MM.1S (cell line): ENCODE measurements around the gene REXO4.

Experiments used
- CTCF ChIP-seq: fragments of 300-600 bp; sonication (generic); IDR thresholded peaks from 2 replicates; pipeline ENCODE4 v1.5.1; 2016; ENCODE audit warnings: antibody characterized with exemption, low read length, mixed read lengths
- EZH2 ChIP-seq: fragments of 300-600 bp; sonication (generic); optimal IDR thresholded peaks from 2 replicates; pipeline ENCODE3; 2017; ENCODE audit warnings: low read depth, mild to moderate bottlenecking, antibody characterized with exemption, low read length, mixed read lengths

- TF ChIP-seq CTCF = no peak
- TF ChIP-seq EZH2 = no peak
These were observed 20.4 kb downstream of the REXO4 start for GRCh38 chr9:133397370-133397769.
